Transverse colon (tissue), 4 donors: ENCODE data around the gene CAMKK1.

Experiments
- CTCF ChIP-seq, 5 experiments: fragments of 200-600 bp in 3 of 5; fragments of 450-650 bp in 2 of 5; sonication (generic) in 3 of 5; IDR thresholded peaks; 1 replicate in 2 of 5; 2 replicates in 3 of 5; pipeline ENCODE4 v1.5.1; 2016 to 2017; ENCODE audit warnings: antibody characterized with exemption in 5 of 5, inconsistent platforms in 3 of 5, mild to moderate bottlenecking in 2 of 5, moderate library complexity in 1 of 5
- POLR2AphosphoS5 ChIP-seq, 3 donors: sonication (generic); formaldehyde crosslinking; IDR thresholded peaks; one replicate each; pipeline ENCODE4 v1.6.1; 2016; ENCODE audit warnings: antibody characterized with exemption in 3 of 3

GRCh38 chr17:3887394-3887793 is 5.5 kb downstream of the CAMKK1 start:
- no peak for TF ChIP-seq CTCF (IDR thresholded peaks at IDR 0.05)
- no peak for TF ChIP-seq POLR2AphosphoS5 (IDR thresholded peaks at IDR 0.05)
